Subcutaneous abdominal adipose tissue (tissue), 5 donors: ENCODE measurements around the gene SHISAL1.

ENCODE experiments used
- H3K27ac ChIP-seq: one replicate; pipeline ENCODE4 v1.7.0; 2013; ENCODE audit warnings: low read depth, mild to moderate bottlenecking, inconsistent platforms, low read length, moderate library complexity
- H3K27me3 ChIP-seq, 5 donors: one replicate each; pipeline ENCODE4 v1.7.0; 2013; ENCODE audit warnings: low read length in 5 of 5, inconsistent platforms in 1 of 5; ENCODE audit not compliant: control insufficient read depth in 5 of 5, insufficient read depth in 4 of 5
- H3K36me3 ChIP-seq, 5 donors: one replicate each; pipeline ENCODE4 v1.7.0; 2013; ENCODE audit warnings: low read length in 5 of 5; ENCODE audit not compliant: control insufficient read depth in 5 of 5, insufficient read depth in 5 of 5
- H3K4me1 ChIP-seq, 5 donors: one replicate each; pipeline ENCODE4 v1.7.0; 2013; ENCODE audit warnings: low read length in 5 of 5, mild to moderate bottlenecking in 3 of 5, moderate library complexity in 1 of 5; ENCODE audit not compliant: control insufficient read depth in 5 of 5, insufficient read depth in 5 of 5
- H3K4me3 ChIP-seq, 5 donors: one replicate each; pipeline ENCODE4 v1.7.0; 2013; ENCODE audit warnings: low read length in 5 of 5, low read depth in 1 of 5
- H3K9ac ChIP-seq, 5 donors: one replicate each; pipeline ENCODE4 v1.7.0; 2013; ENCODE audit warnings: low read length in 5 of 5, mild to moderate bottlenecking in 4 of 5, moderate library complexity in 3 of 5
- H3K9me3 ChIP-seq, 5 donors: one replicate each; pipeline ENCODE4 v1.7.0; 2013; ENCODE audit warnings: low read length in 5 of 5; ENCODE audit not compliant: control insufficient read depth in 5 of 5
- donor health status: healthy.
- donor health status: healthy.
- donor health status: healthy.
- donor health status: healthy.
- donor health status: healthy.

The SHISAL1 gene

DNA sequence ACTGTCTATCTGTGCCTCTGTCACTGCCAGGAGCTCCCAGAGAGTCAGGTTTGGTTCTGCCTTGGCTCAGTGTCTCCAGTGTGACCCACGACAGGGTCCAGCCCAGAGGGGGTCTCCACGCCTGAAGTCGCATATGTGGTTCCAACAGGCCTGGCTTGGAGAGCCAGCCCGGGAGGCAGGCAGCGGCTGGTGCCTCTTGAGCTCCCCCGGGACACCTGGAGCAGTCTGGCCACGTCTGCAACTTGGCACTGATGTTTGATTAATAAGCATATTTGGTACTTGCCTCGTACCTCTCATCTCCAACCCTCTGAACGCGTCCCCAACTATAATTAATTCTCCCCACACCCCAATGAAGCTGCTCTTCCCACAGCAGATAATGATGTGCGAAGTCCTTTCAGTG, 31.7 kb upstream of the SHISAL1 start:
- H3K9ac ChIP-seq, result no peak overlapping the region
- peaks cover 10 to 19% (median 16%) of the 10 kb centered on the region in 5 donors for H3K27me3 ChIP-seq
- H3K9me3 ChIP-seq, result no peaks in the 10 kb centered on the region
- no peak overlapping the region for H3K27ac ChIP-seq
- no peaks in the 10 kb centered on the region for H3K36me3 ChIP-seq
- no peaks in the 10 kb centered on the region for H3K4me1 ChIP-seq
- no peak overlapping the region for H3K4me3 ChIP-seq

- Histone ChIP-seq H3K9me3 (no peaks in the 10 kb centered on the region), H3K27me3 (peaks cover 10 to 22% (median 15%) of the 10 kb centered on the region in 5 donors), H3K9ac (no peak overlapping the region), H3K36me3 (no peaks in the 10 kb centered on the region), H3K4me3 (no peak overlapping the region), H3K4me1 (no peaks in the 10 kb centered on the region), H3K27ac (no peak overlapping the region)
Measured at GRCh38 chr22:44342347-44342956, 29.7 kb upstream of the SHISAL1 start.

DNA sequence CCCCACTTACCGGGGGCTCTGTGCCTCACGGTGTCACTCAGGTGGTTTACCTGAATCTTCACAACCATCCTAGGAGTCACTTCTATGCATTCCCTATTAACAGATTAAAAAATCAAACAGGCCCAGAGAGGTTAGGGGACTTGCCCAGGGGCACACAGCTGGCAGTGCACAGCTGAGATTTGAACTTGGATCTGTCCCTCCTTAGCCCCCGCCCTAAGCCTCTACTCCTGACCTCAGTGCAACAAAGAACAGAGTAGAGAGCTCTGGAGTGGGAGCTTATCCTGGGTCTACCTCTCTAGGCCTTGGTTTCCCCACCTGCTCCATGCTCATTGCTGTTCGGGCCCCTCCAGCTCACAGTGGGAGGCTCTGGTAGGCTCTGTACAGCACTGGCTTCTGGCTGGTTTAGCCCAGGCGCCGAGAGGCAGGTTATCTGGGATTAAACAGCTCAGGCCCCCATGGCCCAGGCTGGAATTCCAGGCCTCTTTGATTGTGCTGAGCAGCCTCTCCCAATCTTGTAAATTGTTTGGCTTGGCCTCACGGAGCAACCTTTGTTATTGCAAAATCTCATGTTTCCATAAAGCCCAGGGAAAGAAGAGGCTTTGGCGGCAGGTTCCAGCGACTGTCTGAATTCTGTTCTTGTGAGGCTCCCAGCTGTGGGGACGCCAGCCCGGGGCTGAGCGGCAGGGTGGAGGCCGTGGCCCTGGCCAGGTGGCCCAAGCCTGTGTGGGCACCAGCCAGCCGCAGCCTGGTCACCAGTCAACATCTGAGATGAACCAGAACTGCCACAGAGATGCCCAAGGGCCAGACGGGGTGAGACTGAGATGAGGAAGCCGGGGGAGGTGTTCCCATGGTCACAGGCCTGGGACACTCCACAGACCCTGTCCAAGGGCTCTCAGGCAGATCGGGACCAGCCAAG, 28.9 kb upstream of the SHISAL1 start:
- no peak overlapping the region for H3K4me3 ChIP-seq
- no peak overlapping the region for H3K9ac ChIP-seq
- no peaks in the 10 kb centered on the region for H3K36me3 ChIP-seq
- H3K9me3 ChIP-seq, result no peaks in the 10 kb centered on the region
- H3K27ac ChIP-seq, result no peak overlapping the region
- H3K27me3 ChIP-seq, result peaks cover 12 to 23% (median 16%) of the 10 kb centered on the region in 5 donors
- no peaks in the 10 kb centered on the region for H3K4me1 ChIP-seq

DNA sequence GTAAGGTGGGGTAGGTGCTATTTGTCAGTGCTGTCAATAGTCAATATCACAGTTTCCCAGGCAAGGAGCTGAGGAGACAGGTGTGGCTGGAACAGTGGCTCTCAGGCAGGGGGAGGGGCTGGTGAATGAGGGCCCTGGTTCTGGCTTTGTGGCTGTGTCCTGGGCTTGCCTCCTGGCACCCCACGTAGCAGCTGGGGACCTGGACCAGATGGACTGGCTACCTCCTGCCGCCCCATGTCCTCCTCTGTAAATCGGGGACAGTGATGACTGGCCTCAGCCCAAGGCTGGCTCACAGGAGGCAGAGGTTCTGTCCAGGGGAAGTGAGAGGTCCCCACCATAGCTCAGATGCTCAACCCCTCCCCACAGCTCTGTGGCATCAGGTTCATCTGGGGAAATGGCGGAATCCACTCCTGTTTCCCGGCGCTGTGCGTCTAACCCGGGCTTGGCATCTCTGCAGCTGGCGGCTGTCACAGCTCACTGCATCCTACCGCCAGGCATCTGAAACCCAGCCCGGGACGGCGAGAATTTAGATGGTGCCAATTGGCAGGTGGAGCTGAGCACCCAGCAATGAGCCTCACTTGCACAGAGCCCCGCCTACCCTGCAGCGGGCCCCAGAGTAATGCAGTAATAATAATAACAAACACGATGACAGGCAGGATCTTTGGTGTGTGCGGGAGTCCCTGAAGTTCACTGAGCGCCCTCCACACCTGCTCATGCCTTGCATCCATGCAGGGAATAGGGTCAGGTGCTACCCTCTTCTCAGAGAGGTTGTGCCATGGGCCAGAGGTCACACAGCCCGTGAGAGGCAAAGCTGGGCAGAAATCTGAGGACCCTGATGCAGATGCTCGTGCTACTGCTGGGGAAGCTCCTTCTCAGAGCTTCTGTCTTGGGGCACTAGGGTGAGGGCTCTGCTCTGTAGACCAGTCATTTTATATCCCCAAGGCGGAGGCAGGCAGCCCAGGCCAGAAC, 27.8 kb upstream of the SHISAL1 start:
- no peaks in the 10 kb centered on the region for H3K4me1 ChIP-seq
- H3K36me3 ChIP-seq, result no peaks in the 10 kb centered on the region
- peaks cover 13 to 34% (median 24%) of the 10 kb centered on the region in 5 donors for H3K27me3 ChIP-seq
- H3K9me3 ChIP-seq, result no peaks in the 10 kb centered on the region
- H3K9ac ChIP-seq, result no peak overlapping the region
- H3K27ac ChIP-seq, result no peak overlapping the region
- no peak overlapping the region for H3K4me3 ChIP-seq

DNA sequence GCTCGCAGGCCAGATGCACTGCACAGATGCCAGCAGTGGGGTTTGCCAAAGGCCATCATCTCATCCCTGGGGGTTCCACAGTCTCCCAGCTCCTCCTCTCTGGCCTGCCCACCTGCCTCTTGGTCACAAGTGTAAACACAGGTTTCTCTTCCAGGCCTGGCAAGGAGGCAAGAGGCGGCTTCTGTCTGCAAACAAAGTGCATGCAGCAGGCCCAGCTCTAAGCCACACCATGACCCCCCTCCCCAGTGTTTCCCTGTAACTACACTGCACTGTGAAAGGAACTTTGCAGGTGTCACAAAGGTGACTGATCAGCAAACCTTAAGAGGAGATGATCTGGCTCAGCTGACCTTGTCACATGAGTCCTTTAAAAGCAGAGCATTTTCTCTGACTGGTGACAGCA, 26.2 kb upstream of the SHISAL1 start:
- no peaks in the 10 kb centered on the region for H3K36me3 ChIP-seq

GRCh38 chr22:44338177-44338810, 25.5 kb upstream of the SHISAL1 start:
- H3K4me3 ChIP-seq, result no peak overlapping the region
- no peak overlapping the region for H3K9ac ChIP-seq
- H3K4me1 ChIP-seq, result no peaks in the 10 kb centered on the region
- peaks cover 17 to 49% (median 37%) of the 10 kb centered on the region in 5 donors for H3K27me3 ChIP-seq
- H3K27ac ChIP-seq, result no peak overlapping the region
- H3K9me3 ChIP-seq, result no peaks in the 10 kb centered on the region
- H3K36me3 ChIP-seq, result no peaks in the 10 kb centered on the region

More for the DNA sequence above, 26.2 kb upstream of the SHISAL1 start:
- Histone ChIP-seq H3K4me1 (no peaks in the 10 kb centered on the region), H3K27ac (no peak overlapping the region), H3K9me3 (no peaks in the 10 kb centered on the region), H3K4me3 (no peak overlapping the region), H3K27me3 (peaks cover 11 to 48% (median 31%) of the 10 kb centered on the region in 5 donors), H3K9ac (no peak overlapping the region)

DNA sequence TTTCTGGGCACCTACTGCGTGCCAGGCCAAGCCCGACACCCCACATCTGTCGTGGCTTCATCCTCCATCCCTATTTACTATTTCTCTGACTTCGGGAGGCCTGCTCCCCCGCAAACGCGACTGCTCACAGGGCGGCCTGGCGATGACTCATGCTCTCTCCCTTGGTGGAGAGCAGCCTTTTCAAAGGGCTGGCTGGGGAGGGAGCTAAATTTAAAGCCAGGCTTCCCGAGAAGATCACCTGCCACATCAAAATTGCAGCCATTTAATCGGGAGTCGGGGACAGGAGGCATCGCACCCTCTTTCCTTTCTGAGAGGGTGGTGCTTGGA, 24.9 kb upstream of the SHISAL1 start:
- H3K4me3 ChIP-seq, result no peak overlapping the region
- H3K9ac ChIP-seq, result no peak overlapping the region
- peaks cover 24 to 56% (median 43%) of the 10 kb centered on the region in 5 donors for H3K27me3 ChIP-seq
- H3K27ac ChIP-seq, result no peak overlapping the region
- H3K4me1 ChIP-seq, result no peaks in the 10 kb centered on the region
- no peaks in the 10 kb centered on the region for H3K36me3 ChIP-seq
- H3K9me3 ChIP-seq, result no peaks in the 10 kb centered on the region

- Histone ChIP-seq H3K9me3 (no peaks in the 10 kb centered on the region), H3K4me3 (no peak overlapping the region), H3K27me3 (peaks cover 29 to 61% (median 47%) of the 10 kb centered on the region in 5 donors), H3K27ac (no peak overlapping the region), H3K36me3 (no peaks in the 10 kb centered on the region), H3K9ac (no peak overlapping the region), H3K4me1 (peaks cover 0 to 1% (median 0%) of the 10 kb centered on the region in 5 donors)
Measured at GRCh38 chr22:44336962-44337677, 24.4 kb upstream of the SHISAL1 start.
